ENCODE results near the gene ITGA11. TPM values are rescaled to one million over a fixed set of nuclear protein-coding genes. Genes with fewer than 3 reads are reported as not detected.
"Not testable (repeated sequence)": the region's sequence is repeated elsewhere in the genome, so short reads cannot be mapped to it uniquely, and the experiment has no call there.

The ITGA11 gene
- polyA plus RNA-seq, 1 donor: 2.3 TPM

DNA sequence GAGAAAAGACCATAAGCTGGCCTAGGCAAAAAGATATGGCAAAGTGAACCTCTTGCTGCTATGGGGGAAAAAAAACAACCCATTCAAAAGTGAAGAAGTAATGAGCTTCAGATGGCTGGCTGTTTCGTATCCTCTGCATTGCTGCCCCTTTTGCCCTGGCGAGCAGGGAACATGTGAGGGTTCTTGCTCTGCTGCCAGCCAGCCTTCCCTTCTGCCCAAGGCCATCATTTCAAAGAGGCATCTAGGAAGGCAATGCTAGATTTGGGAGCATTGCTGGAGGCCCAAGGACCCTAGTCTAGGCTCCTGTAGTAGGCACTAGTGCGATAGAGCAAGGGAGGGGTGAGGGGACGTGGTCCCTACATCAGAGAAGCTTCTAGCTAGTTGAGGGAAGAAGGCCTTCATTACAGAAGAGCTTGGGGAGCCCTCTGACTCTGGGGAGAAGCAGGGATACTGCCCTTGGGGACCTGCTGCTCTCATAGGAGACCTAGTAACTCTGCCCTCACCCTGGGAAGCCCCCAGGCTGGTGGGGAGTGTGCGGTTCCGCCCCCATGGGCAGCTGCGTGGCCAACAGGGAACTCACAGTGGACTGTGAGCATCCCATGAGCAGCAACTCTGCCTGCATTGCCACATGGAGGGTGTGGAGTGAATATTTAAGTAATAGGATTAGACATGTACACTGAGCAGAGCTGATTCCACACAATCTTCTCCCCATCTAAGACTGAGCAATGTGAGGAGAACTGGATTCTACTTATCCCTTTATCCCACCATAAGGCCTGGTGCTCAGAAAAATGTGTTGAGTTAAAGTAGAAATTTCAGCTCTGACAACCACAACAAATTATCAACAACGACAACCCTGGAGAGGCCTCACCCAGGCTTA lies 21.3 kb downstream of the ITGA11 start:
- no peak for DNase-seq

DNA sequence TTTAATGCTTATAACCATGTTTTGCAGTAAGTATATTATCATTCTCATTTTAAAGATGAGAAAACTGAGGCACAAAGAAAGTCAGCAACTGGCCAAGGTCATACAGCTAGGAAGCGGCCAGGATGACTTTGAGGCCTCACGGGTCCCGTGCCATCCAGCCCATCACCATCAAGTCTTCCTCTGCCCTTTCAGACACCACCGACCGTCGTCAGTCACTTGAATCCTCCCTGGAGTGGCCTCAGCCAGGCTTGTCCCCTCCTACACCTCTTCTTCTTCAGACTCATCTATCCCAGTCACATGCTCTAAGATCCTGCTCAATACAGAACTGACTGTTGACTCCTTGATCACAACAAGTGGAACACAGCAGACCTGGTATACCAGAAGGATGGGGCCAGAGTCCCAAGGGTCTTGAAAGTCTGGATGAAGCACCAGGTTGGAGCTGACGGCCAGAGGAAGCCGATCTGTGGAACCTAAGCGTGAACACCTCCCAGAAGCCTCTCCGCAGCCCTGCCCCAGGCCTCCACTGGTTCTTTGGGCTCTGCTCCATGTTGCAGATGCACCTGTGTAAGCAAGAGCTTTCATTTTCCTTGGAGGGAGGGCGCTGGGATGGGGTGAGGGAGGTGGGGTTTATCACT lies 22.1 kb downstream of the ITGA11 start:
- no peak for DNase-seq

DNA sequence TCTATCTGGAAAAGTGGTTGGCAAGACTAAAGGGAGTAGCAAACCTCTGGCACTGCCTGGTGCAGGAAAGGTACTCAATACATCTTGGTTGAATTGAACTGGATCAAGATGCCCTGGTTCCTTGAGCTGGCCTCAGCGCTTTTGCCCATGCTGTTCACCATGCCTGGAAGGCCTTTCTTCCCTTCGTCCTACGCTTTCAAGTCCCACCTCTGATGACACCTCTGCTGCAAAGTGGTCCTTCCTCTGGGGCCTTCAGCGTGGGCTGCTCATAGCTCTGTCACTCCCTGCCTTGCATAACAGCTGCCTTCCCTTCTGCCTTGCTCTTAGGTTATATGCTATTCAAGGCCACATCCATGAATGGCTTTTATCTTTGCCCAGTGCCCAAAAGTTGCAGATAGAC lies 23.0 kb downstream of the ITGA11 start:
- no peak for DNase-seq

DNA sequence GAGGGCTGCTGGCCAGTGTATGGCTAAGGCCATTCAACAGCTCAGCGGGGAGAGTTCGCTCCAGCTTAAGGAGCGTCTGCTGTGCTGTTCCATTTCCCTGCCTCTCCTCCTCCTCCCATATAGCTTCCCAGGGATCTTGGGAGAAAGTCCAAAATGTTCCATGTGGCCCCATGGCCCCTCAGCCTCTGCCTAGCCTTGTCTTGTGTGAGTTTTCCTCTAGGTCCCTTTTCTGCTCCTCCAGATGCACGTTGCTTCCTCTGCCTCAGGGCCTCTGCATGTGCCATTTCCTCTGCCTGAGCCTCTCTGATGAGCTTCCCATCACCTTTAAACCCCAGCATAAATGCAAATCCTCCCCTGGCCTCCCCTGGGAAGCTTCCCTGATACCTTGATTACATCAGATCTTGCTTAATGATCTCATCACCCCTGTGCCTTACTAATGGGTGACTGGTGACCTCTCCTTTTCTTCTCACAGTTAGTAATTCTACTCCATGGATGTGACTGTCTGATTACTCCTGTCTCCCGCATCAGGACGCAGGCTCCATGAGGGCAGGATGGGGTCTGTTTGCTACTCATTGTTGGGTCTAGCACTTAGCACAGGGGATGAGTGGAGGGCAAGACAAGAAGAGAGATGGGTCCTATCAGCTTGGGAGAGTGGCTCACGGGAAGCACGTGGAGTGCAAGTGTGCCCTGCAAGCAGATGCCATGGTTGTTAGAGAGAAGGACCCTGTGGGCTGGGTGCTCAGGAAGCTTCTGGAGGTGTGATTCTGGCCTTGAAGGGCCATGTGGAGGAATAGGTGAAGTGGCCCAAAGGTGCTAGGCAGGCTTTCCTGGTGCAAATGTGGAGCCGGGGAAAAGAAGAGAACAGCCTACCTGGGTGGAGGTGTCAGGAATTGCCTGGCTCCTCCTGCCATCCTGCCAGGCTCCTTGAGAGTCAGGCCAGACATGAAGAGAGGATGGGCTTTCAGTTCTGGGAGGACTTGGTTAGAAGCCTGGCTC lies 23.8 kb downstream of the ITGA11 start:
- no peak for DNase-seq

DNA sequence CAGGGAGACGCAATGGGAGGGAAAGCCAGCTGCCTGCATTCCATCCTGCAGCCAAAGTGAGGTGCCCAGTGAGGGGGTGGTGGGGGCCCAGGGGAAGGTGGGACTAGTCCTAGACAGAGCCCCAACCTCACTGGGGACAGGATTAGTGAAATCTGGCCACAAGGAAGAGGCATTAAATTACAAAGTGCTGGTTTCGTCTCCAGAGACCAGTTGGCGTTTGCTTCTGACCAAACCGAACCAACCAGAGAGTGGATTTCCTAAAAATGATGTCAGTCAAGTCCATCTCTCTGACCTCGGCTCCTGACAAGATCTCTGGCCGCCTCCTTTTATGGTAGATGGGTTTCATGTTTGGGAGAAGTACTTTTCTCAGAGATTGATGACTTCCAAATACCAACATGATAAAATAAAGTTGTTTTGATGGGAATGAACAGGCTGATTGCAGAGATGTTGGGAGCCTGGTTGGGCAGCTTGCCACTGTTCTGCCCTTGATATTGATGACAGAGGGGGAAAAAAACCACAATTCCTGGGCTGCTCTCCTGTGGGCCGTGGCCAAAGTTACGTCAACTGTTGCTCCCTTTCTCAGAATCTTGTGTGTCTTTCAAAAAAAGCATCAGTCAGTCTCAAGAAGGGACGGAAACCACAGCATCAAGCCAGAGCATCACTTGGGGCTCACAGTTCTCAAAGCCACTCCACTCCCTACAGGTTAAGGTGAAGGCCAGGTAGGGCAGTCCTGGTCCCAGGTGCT lies 24.6 kb downstream of the ITGA11 start:
- DNase-seq: no peak

DNA sequence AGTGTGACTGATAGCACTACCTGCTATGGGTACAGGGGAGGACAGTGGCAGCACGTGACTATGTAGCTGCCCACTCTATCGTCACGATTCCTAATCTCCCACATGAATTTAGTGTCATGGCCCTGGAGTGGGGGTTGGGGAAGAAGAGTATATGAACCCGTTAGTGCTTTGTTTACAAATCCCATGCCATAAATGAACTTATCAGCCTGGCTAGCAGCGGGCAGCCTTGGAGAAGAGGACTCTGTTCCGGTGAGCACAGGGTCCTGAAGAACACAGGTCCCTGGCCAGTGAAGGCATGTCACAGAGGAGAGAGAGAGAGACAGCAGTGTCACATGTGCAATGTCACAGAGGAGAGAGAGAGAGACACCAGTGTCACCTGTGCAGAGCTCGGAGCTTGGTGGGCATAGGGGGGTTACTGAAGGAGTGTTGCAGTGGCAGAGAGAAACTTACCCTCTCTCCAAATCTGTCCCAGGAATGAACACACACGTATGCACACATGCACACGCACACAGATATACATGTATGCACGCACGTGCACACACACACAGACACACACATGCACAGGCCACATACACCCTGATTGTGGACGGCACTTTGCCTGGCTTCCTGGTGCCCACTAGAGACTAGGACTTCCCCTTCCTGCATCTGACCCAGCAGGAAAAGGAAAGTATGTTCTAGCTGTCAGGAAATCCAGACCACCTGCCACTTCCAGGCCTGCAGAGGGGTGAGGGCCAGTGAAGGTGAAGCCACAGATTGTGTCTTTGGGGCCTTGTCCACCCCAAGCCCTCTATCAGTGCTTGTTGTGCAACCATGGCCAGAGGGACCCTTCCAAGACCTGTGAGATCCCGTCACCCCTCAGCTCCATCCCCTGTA lies 26.3 kb downstream of the ITGA11 start:
- DNase-seq: no peak

DNA sequence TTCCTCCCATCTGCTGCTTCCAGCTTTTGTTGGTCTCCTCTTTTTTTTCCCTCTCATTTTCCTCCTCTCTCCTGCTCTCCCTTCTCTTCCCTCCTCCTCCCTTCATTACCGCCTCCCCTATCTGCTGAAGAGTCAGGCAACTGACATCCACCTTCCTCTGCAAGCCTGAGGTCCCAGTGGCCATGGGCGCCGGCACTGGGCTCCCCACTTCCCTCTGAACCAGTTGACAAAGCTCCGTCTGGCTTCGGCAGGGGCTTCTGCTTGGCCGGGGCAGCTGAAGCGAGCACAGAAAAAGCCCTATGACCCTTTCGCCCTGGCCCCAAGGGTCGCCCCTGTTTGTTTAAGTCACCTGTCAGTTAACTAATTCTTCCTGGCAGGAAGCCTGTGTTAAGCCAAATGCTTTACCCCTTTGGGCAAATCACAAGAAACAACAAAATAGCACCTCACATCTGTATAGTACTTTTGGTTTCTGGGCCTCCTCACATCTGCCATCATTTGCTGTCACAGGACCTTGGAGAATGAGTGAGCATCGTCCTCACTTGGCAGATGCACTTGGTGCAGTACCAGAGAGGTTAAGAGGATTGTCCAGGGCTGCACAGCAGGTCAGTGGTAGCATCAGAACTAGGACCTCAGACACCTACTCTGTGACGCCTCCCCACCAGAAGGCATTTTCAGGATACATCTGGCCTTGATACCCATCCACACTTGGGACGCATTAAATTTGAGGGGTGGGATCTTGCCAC lies 27.7 kb downstream of the ITGA11 start:
- DNase-seq: no peak

DNA sequence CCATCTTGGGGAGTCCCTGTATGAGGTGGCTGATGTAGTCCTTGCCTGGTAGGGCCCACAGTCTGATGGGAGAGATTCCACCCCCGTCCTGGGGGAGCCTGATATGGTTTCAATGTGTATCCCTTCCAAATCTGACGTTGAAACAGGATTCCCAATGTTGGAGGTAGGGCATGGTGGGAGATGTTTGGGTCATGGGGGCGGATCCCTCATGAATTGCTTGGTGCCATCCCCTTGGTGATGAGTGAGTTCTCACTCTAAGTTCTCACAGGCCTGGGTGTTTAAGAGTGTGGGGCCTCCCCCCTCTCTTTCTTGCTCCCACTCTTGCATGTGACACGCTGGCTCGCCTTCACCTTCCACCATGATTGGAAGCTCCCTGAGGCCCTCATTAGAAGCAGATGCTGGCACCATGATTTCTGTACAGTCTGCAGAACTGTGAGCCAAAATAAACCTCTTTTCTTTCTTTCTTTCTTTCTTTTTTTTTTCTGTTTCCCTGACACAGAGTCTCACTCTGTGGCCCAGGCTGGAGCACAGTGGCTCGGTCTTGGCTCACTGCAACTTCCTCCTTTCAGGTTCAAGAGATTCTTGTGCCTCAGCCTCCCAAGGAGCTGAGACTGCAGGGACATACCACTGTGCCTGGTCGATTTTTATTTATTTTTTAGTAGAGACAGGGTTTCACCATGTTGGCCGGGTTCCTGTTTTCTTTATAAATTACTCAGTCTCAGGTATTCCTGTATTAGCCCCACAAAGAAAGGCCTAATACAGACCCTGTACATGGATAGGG lies 28.6 kb downstream of the ITGA11 start:
- no peak for DNase-seq

DNA sequence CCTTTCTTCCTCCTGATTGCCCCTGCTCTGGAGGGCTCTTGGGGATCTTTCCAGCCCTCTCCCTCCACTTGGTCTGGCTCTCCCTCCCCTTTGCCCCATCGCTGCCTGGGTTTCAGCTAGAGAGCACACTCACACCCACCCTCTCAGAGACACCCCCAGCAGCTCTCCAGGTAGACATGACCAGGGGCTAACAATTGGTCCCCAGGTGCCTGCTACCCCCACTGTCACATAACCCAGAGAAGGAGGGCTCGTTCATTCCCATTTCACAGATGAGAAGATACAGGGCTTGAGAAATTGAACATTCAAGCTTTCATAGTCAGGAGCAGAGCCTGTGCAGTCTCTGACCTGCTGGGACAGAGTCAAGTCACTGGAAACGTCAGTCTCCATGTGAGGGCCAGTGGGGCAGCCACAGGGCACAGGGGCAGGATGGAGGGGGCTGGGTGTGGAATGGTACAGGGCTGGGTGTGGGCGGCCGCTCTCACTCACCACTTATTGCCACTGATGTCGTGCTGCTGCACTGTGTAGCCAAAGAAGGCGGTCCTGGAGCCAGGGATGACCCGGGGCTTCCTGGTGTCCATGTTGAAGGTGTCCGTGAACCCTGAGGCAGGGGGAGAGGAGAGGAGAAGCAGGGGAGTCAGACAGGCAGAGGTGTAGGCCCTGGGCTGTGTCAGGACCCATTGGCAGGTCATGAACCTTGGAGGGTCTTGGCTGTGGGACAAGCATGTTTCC lies 29.4 kb downstream of the ITGA11 start:
- no peak for DNase-seq

DNA sequence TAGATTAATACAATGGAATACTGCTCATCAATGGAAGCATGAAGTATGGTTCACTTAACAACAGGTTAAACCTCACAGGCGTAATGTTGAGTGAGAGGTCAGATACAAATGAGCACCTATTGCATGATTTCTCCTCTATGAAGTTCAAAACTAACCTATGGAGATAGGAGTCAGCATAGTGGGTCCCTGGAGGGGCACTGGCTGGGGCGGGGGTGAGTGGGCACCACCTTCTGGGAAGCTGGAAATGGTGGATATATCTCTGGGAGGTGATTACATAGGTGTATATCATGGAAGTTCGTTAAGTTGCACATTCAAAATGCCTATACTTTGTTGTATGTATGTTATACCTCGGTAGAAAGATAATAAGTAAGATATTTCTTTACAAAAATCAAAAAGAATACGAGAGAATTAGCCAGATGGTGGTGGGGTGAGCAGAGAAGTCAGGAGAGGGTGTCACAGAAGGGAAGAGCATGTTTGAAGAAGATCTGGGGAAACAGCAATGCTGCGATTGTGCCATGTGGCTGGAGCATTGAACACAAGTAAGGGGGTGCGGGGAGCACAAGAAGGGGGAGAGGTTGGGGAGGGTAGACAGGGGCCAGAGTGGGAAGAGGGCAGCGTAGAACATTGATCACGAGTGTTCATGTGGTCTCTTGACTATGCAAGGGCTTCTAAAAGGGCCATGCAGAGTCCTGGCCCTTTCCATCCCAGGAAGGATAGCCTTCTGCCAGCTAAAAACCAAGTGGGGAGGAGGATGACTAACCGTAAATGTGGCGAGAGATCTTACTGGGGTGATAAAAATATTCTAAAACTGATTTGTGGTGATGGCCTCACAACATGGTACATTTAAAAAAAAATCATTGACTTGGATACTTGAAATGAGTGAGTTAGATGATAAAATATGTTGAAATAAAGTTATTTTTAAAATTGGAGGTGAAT lies 30.2 kb downstream of the ITGA11 start:
- DNase-seq: no peak

DNA sequence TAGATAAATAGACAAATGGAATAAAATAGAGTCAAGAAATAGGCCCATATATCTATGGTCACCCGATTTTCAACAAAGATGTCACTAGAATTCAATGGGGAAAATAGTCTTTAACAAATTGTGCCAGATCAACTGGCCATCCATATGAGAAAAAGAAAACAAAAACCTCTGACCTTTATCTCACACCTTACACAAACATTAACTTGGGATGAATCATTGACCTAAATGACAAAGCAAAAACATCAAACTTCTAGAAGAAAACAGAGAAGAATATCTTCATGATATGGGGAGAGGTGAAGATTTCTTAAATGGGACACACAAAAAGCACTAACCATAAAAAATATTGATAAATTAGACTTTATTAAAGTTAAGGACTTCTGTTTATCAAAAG lies 31.9 kb downstream of the ITGA11 start:
- no peak for DNase-seq

DNA sequence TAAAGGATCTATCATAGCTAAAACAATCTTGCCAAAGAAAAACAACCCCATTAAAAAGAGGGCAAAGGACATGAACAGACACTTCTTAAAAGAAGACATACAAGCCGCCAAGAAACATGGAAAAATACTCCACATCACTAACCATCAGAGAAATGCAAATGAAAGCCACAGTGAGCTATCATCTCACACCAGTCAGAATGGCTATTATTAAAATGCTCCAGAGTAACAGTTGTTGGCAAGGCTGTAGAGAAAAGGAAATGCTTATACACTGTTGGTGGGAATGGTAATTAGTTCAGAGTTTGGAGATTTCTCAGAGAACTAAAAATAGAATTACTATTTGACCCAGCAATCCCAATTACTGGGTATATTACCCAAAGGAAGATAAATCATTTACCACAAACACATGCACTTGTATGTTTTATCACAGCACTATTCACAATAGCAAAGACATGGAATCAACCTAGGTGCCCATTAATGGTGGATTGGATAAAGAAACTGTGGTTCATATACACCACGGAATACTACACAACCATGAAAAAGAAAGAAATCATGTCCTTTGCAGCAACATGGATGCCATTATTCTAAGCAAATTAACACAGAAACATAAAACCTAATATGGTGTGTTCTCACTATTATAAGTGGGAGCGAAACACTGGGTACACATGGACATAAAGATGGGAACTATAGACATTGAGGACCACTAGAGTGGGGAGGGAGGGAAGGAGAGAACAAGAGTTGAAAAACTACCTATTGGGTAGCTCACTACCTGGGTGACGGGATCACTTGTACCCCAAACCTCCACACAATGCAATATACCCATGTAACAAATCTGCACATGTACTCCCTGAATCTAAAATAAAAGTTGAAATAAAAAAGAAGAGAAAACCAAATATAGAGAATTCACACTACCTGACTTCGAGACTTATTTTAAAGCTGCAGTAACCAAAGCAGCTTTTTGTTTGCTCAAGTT lies 32.6 kb downstream of the ITGA11 start:
- DNase-seq: no peak

DNA sequence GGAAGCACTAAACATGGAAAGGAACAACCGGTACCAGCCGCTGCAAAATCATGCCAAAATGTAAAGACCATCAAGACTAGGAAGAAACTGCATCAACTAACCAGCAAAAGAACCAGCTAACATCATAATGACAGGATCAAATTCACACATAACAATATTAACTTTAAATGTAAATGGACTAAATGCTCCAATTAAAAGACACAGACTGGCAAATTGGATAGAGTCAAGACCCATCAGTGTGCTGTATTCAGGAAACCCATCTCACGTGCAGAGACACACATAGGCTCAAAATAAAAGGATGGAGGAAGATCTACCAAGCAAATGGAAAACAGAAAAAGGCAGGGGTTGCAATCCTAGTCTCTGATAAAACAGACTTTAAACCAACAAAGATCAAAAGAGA lies 34.0 kb downstream of the ITGA11 start:
- not testable (repeated sequence) for DNase-seq

DNA sequence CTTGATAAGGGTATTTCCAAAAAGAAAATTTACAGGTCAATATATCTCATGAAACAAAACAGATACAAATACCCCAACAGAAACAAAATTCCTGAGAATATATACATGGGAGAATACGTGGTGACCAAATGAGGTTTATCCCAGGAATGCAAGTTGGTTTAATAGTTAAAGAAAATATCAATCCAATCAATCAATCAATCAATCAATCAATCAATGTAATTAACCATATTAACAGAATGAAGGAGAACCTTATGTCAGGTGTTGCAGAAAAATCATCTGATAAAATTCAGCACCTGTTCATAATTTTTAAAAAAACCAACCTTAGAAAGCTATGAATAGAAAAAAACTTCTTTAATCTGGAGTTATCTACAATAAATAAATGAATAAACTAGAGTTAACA lies 35.9 kb downstream of the ITGA11 start:
- no peak for DNase-seq

DNA sequence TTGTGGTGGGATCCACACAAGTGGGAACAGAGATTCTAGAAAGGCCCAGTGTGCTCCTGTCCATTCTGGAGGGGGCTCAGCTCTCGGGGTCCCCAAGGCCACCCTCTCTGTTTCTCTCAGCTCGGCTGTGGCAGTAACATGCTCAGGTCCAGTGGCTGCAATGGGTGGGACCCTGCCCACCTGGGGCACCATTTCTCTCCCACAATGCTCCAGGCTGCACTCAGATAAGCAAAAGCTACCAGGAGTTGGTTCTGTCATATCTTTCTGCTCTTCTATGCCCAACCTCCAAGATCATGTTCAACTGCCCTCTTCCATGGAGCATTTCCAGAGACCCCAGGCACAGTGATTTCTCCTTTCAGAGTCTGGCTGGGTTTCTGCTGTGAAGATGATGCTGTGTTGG lies 40.8 kb downstream of the ITGA11 start:
- no peak for DNase-seq

Measured in hindlimb muscle (tissue), 1 donor.